ENCODE data around the gene MPC1.
A peak's percentile ranks its signal among the peaks of the same experiment; 100 is the strongest.

Gene MPC1

GRCh38 chr6:166344240-166344639 is 38.5 kb downstream of the MPC1 start:
- no peak for TF ChIP-seq CTCF (IDR thresholded peaks at IDR 0.05; ENCODE audit: low read depth, low read length)

GRCh38 chr6:166343150-166343487 is 39.6 kb downstream of the MPC1 start:
- no peak for DNase-seq (ENCODE audit: extremely low read depth, low read depth)
- no peak for TF ChIP-seq CTCF (IDR thresholded peaks at IDR 0.05; ENCODE audit: low read depth, low read length)

More at GRCh38 chr6:166344240-166344639, 38.5 kb downstream of the MPC1 start:
- DNase-seq (ENCODE audit: extremely low read depth, low read depth) = no peak

DNA sequence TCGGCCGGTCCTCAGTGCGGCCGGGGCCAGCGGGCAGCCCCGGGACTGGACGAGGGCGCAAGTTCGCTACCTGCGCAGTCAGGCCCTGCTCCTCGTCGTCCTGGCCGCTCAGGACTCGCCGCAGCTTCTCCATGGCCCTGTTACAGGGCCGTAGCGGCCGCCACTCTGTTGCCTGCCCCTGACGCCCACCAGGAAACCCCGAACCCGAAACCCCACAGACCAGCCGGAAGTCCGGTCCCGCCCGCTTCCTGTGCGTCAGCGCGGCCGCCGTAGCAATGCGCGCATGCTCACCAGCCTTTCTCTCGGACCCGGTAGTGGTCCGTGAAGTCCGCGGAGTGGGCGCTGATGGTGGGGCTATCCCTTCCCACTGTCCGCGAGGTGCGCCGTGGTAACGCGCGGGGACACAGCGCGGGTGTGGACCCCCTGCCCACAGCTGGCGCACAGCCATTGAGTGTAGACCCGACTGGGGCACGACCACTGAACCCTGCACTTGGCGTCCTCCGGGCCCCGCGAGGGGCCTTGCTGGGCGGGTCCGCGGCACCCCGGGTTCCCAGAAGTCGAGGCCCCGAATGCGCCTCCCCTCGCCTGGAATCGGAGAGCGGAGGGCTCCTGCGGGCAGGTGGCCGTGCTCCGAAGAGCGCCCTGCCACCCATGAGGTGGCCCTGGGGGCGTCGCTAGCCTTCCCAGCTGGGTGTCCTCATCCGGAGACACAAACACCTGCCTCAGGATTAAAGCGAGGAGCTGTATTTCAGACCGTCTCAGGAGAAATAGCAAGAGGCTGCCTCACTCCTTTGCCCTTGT is 40.2 kb downstream of the MPC1 start, which contains the start of gene SFT2D1:
SFT2D1 (minus strand) TSS at position 197 of the 801 bp plus-strand sequence; CDS start at position 133, 64 bp downstream.
- DNase-seq (ENCODE audit: extremely low read depth, low read depth) = peak; percentile 62
- TF ChIP-seq CTCF (IDR thresholded peaks at IDR 0.05; ENCODE audit: low read depth, low read length) = no peak

DNA sequence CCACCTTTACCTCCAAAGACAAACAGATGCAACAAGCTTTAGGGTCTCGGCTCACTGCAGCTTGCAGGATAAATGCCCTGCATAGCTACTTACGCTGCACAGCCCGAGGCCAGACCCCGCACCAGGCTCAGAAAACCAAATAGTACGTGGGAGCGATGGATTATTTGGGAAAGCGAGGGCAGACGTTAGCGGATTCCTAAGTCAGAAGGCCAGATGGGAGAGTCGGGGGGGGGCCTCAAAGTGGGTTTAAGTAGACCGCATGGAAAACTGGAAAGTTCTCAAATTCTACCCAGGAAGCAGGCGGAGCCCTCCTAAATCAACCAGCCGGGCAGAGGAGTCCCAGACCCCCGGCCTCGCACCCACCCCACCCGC is 40.8 kb downstream of the MPC1 start:
- TF ChIP-seq CTCF (IDR thresholded peaks at IDR 0.05; ENCODE audit: low read depth, low read length) = no peak
- DNase-seq (ENCODE audit: extremely low read depth, low read depth) = no peak

- TF ChIP-seq CTCF (IDR thresholded peaks at IDR 0.05; ENCODE audit: low read depth, low read length) = no peak
- DNase-seq (ENCODE audit: extremely low read depth, low read depth) = no peak
These were observed 41.3 kb downstream of the MPC1 start for GRCh38 chr6:166341464-166341863.

DNA sequence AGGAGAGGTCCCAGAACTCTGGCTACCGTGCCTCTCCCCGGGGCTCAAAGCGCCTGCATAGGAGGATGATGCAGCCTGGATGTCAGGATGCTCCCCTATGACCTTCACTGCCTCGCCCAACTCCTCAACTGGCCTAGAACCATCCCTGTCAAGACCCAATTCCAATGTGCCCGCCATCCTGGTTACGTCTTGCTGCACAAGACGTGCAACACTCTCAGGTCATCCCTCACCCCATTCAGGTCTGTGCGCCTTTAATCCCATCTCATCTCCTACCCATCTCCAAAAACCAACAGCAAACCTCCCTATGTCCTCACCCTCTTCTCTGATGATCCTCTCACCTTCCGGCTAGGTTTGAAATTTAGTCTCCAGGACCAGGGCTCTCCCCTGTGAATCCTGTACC is 43.9 kb downstream of the MPC1 start:
- no peak for TF ChIP-seq CTCF (IDR thresholded peaks at IDR 0.05; ENCODE audit: low read depth, low read length)
- DNase-seq (ENCODE audit: extremely low read depth, low read depth) = no peak

- no peak for TF ChIP-seq CTCF (IDR thresholded peaks at IDR 0.05; ENCODE audit: low read depth, low read length)
- DNase-seq (ENCODE audit: extremely low read depth, low read depth) = no peak
These were observed 45.9 kb downstream of the MPC1 start for GRCh38 chr6:166336847-166337246.
